ENCODE data around the gene ERN1. TPM values are rescaled to one million over a fixed set of nuclear protein-coding genes. Genes with fewer than 3 reads are reported as not detected.

ERN1 gene
- polyA plus RNA-seq, 3 donors = 11.0 to 27.5 (median 13.7) TPM

DNA sequence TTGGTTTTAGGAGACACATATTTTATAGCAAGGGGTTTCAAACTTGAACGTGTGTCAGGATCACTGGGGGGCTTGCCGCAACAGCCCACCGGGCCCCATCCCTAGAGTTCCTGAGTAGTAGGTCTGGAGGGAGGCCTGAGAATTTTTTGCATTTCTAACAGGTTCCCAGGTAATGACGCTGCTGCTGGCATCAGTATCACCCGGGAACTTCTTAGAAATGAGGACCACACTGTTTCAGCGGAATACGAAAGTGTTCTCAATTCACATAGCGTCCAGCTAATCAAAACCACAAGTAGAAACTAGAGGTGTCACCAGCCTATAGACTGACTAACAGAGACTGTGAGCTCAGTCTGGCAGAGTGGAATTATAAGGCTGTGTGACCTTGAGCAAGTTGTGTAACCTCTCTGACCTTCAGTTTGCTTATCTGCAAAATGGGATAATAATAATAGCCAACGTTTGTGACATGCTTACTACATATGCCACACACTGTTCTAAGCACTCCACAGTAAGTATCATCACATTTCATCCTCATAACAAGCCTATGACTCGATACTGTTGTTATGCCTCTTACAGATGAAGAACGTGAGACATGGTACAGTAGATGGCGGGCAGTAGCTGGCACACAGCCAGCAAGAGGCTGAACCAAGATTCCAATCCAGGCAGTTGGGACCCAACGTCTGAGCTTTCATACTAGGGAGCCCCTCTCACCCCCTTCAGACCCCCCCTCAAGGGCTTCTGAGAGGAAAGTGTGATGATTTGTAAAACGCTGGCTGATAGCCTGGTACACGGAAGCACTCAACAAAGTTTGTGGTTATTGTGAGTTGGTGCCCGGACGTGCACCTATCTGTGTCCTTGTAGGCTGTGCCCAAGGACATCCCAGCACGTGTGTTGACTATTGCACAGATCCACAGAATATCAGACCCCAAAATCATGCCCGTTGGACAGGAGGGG lies 104.9 kb downstream of the ERN1 start:
- Mint-ChIP-seq H3K27ac (peak overlapping the region in 6 of 7 donors; percentile 25 to 80 (median 66)), H3K4me1 (peaks cover 33% of the 10 kb centered on the region), H3K9me3 (no peaks in the 10 kb centered on the region), H3K36me3 (no peaks in the 10 kb centered on the region), H3K4me3 (peak overlapping the region; percentile 77 to 90), H3K27me3 (ENCODE audit: low read depth in 3 of 3) (peaks cover 0 to 6% (median 5%) of the 10 kb centered on the region in 3 donors)
- Histone ChIP-seq H3K9me3 (replicated peaks in 1 of 2; ENCODE audit: control insufficient read depth in 1 of 2, insufficient read depth in 1 of 2, low read length in 2 of 2) (no peaks in the 10 kb centered on the region), H3K4me3 (replicated peaks in 1 of 3; ENCODE audit: low read depth in 2 of 3, low read length in 3 of 3) (peak overlapping the region in 2 of 3 experiments; percentile 1 to 52), H2AFZ (ENCODE audit: insufficient read depth, low read depth, low read length, poor library complexity, severe bottlenecking) (peak overlapping the region; percentile 71), H3K79me2 (ENCODE audit: insufficient read depth, low read length) (peaks cover 5% of the 10 kb centered on the region), H3K9ac (ENCODE audit: insufficient read depth, low read length, poor library complexity, severe bottlenecking) (no peak overlapping the region), H3K27ac (ENCODE audit: low read depth in 1 of 2, low read length in 2 of 2) (peak overlapping the region in 1 of 2 donors; percentile 50), H4K20me1 (ENCODE audit: insufficient read depth, low read length) (no peaks in the 10 kb centered on the region), H3K27me3 (ENCODE audit: control insufficient read depth in 2 of 2, insufficient read depth in 2 of 2, low read length in 2 of 2) (no peaks in the 10 kb centered on the region), H3K36me3 (replicated peaks in 1 of 2; ENCODE audit: control insufficient read depth in 1 of 2, insufficient read depth in 2 of 2, low read length in 2 of 2) (no peaks in the 10 kb centered on the region), H3K4me2 (replicated peaks; ENCODE audit: extremely low read depth, low read length, poor library complexity, severe bottlenecking) (peak overlapping the region; percentile 61), H3K4me1 (ENCODE audit: control insufficient read depth in 1 of 2, insufficient read depth in 2 of 2, low read length in 2 of 2) (peaks cover 20 to 24% of the 10 kb centered on the region in 2 donors)
- intact Hi-C loops (cut with micrococcal nuclease) = loop anchor here (5.0 to 10.0 kb wide), 3 partner anchors 33 to 110 kb away; partner anchors contain the start of genes GH1 (in 2 of the 2) and CSHL1 (in 1 of the 2)
- WGBS (ENCODE audit: insufficient coverage) = 83% methylated on average over 3 of the region's 19 CpGs
- DNase-seq = peak in 2 of 3 donors; percentile 17 to 26
- TF ChIP-seq, protein P1, sequence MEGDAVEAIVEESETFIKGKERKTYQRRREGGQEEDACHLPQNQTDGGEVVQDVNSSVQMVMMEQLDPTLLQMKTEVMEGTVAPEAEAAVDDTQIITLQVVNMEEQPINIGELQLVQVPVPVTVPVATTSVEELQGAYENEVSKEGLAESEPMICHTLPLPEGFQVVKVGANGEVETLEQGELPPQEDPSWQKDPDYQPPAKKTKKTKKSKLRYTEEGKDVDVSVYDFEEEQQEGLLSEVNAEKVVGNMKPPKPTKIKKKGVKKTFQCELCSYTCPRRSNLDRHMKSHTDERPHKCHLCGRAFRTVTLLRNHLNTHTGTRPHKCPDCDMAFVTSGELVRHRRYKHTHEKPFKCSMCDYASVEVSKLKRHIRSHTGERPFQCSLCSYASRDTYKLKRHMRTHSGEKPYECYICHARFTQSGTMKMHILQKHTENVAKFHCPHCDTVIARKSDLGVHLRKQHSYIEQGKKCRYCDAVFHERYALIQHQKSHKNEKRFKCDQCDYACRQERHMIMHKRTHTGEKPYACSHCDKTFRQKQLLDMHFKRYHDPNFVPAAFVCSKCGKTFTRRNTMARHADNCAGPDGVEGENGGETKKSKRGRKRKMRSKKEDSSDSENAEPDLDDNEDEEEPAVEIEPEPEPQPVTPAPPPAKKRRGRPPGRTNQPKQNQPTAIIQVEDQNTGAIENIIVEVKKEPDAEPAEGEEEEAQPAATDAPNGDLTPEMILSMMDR (IDR thresholded peaks at IDR 0.05) = no peak

DNA sequence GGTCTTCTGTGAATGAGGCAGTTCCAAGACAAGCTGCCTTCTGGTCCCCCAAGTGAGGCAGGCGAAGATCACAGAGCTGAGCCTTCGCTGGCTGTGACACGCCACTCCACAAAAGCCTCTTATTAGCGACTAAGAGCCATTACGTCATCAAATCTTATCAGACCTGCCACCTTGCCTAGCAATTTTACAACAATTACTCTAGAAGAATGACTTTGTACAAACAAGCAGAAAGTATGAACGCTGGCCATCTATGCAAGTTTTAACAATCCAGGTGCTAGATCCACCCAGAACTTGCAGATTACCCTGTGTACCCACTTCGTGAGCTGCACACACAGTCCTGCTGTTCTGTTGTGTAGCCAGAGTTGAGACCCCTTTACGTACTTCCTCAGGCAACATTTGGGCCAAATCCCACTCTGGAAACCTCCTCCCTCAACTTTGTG lies 105.7 kb downstream of the ERN1 start:
- H3K36me3 Mint-ChIP-seq = no peaks in the 10 kb centered on the region
- H3K9me3 Mint-ChIP-seq = no peaks in the 10 kb centered on the region
- H3K9ac ChIP-seq (ENCODE audit: insufficient read depth, low read length, poor library complexity, severe bottlenecking) = no peak overlapping the region
- peaks cover 38% of the 10 kb centered on the region for H3K4me1 Mint-ChIP-seq
- TF ChIP-seq, protein P1 (IDR thresholded peaks at IDR 0.05) = no peak
- H3K9me3 ChIP-seq (replicated peaks in 1 of 2; ENCODE audit: control insufficient read depth in 1 of 2, insufficient read depth in 1 of 2, low read length in 2 of 2) = no peaks in the 10 kb centered on the region
- no peaks in the 10 kb centered on the region for H3K36me3 ChIP-seq (replicated peaks in 1 of 2; ENCODE audit: control insufficient read depth in 1 of 2, insufficient read depth in 2 of 2, low read length in 2 of 2)
- H3K4me3 Mint-ChIP-seq = no peak overlapping the region
- intact Hi-C loops (cut with micrococcal nuclease) = loop anchor here in 1 of 2 donors (10.0 kb wide), 1 partner anchor 109 kb away; the partner anchor contains the start of genes CSHL1 and GH1
- no peak overlapping the region for H3K4me2 ChIP-seq (replicated peaks; ENCODE audit: extremely low read depth, low read length, poor library complexity, severe bottlenecking)
- no peak overlapping the region for H3K27ac ChIP-seq (ENCODE audit: low read depth in 1 of 2, low read length in 2 of 2)
- H2AFZ ChIP-seq (ENCODE audit: insufficient read depth, low read depth, low read length, poor library complexity, severe bottlenecking) = no peak overlapping the region
- no peak for DNase-seq
- peaks cover 26 to 32% of the 10 kb centered on the region in 2 donors for H3K4me1 ChIP-seq (ENCODE audit: control insufficient read depth in 1 of 2, insufficient read depth in 2 of 2, low read length in 2 of 2)
- H3K27ac Mint-ChIP-seq = peak overlapping the region in 2 of 7 donors; percentile 33 to 76
- H3K27me3 Mint-ChIP-seq (ENCODE audit: low read depth in 3 of 3) = peaks cover 0 to 6% (median 5%) of the 10 kb centered on the region in 3 donors
- WGBS (ENCODE audit: insufficient coverage) = 62% methylated on average over 6 of the region's 8 CpGs
- no peaks in the 10 kb centered on the region for H3K27me3 ChIP-seq (ENCODE audit: control insufficient read depth in 2 of 2, insufficient read depth in 2 of 2, low read length in 2 of 2)
- H3K79me2 ChIP-seq (ENCODE audit: insufficient read depth, low read length) = peaks cover 13% of the 10 kb centered on the region
- no peaks in the 10 kb centered on the region for H4K20me1 ChIP-seq (ENCODE audit: insufficient read depth, low read length)
- H3K4me3 ChIP-seq (replicated peaks in 1 of 3; ENCODE audit: low read depth in 2 of 3, low read length in 3 of 3) = no peak overlapping the region
